ENCODE data around the gene DNAJB13.

DNA sequence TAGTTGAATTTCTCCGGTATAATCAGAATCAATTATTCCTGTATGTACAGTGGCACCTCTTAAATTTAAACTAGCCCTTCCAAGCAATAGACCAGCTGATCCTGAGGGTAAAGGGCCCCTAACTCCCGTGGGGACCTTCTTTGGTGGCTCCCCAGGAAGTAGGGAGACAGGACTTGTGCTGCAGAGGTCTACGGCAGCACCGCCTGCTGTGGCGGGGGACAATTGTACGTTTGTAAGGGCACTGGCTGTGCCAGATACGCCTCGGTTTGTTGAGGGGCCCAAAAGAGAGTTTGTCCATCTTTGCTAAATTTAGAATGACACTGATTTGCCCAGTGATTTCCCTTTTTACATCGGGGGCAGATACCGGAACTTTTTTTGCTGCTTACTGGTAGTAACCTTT is 5.9 kb upstream of the DNAJB13 start:
- no peak for TF ChIP-seq CTCF (IDR thresholded peaks at IDR 0.05)
- TF ChIP-seq ZFX (IDR thresholded peaks at IDR 0.05; ENCODE audit: borderline replicate concordance): no peak
